ENCODE results near the gene PWWP2B.
"Not testable (repeated sequence)": the region's sequence is repeated elsewhere in the genome, so short reads cannot be mapped to it uniquely, and the experiment has no call there.

Gene PWWP2B

DNA sequence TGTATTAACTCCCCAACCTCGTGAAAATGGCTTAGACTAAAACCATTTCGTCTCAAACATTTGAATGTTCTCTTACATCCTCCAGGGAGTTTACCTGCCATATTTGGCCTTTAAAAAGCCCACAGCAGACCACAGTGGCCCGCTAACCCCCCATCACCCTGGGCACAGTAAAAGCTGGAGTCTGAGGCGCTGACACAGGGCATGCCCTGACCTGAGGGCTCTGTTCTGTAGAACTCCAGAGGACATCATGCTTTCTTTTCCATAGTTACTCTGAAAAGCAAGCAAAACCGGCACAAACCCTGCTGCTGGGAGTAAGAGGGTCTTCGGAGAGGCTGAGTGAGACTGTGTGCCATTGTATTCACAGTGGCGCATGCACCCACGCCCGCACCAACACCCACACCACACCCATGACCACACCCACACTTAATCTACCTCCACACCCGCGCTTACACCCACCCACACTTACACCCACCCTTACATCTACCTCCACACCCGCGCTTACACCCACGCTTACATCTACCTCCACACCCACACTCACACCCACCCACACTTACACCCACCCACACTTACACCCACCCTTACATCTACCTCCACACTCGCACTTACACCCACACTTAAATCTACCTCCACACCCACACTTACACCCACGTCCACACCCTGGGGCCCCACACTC lies 32.9 kb upstream of the PWWP2B start:
- DNase-seq (ENCODE audit: low spot score) = peak; percentile 95

DNA sequence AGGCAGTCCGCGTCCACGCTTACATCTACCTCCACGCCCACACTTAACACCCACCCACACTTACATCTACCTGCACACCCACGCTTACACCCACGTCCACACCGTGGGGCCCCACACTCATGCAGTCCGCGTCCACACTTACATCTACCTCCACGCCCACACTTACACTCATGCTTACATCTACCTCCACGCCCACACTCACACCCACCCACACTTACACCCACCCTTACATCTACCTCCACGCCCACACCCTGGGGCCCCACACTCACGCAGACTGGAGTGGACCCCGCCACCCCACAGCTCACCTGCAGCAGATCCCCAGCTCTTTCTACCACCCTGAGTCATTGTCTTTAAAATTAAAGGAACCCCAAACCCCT lies 32.4 kb upstream of the PWWP2B start:
- DNase-seq (ENCODE audit: low spot score) = no peak

DNA sequence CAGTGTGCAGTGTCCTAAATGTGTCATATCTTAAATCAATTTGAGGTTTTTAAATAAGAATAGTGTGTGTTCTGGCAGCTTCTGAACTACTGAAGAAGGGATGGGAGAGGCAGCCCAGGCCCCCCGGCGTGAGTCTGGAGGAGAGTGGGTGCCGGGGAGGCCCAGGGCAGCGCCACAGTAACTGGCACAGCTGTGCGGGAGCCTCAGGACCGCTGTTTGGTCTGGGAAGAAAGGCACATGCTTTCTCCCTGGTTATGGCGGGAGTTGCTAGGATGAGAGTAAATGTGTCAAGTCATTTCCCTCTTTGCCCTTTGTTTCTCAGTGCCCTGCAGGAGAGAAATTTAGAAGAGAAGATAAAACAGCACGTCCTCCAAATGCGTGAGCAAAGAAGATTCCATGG lies 31.9 kb upstream of the PWWP2B start:
- no peak for DNase-seq (ENCODE audit: low spot score)

DNA sequence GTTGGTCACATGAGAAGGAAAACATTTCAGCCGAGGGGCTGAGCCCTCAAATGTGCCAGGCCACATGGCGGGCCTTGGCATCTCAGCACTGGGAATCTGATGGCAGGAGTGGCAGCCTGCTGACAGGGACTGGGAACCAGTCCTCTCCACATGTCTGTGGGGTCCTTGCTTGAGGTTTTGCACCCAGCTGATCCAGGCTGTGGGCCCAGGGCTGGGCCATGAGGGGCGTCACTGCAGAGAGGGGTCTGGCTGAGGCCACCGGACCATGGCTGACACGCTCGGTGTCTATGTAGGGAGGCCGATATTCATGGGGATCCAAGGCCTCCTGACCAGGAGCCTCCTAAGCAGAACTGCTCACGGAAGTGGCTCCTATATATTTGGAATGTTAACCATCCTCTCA lies 31.0 kb upstream of the PWWP2B start:
- DNase-seq (ENCODE audit: low spot score) = no peak

DNA sequence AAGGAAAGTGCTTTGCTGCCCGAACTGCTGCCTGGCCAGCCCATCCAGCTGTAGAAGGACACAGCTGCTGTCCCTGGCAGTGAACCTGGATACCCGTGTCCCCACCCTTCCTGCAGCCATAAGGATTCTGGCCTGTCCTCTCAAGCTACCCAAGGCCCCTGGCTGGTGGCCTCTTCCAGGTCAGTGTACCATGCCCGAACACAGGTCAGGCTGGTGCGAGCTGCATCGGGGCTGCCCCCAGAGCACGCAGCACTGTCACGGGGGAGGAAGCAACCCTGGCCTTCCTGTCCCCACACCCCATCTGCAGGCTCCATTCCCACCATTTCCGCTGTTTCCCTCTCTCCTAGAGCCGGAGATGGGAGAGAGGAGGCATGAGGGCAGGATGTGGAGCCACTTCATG lies 30.5 kb upstream of the PWWP2B start:
- no peak for DNase-seq (ENCODE audit: low spot score)

DNA sequence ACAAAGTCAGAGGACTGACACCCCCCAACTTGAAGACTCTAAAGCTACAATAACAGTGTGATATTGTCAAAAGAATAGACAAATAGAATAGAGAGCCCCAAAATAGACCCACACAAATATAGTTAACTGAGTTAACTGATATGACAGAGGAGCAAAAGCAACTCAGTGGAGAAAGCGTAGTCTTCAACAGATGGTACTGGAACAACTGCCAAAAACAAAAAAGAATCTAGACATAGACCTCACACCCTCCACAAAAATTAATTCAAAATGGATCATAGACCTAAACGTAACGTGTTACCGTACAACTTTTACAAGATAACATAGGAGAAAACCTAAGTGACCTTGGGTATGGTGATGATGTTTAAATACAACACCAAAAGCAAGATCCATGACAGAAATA lies 28.6 kb upstream of the PWWP2B start:
- no peak for DNase-seq (ENCODE audit: low spot score)

DNA sequence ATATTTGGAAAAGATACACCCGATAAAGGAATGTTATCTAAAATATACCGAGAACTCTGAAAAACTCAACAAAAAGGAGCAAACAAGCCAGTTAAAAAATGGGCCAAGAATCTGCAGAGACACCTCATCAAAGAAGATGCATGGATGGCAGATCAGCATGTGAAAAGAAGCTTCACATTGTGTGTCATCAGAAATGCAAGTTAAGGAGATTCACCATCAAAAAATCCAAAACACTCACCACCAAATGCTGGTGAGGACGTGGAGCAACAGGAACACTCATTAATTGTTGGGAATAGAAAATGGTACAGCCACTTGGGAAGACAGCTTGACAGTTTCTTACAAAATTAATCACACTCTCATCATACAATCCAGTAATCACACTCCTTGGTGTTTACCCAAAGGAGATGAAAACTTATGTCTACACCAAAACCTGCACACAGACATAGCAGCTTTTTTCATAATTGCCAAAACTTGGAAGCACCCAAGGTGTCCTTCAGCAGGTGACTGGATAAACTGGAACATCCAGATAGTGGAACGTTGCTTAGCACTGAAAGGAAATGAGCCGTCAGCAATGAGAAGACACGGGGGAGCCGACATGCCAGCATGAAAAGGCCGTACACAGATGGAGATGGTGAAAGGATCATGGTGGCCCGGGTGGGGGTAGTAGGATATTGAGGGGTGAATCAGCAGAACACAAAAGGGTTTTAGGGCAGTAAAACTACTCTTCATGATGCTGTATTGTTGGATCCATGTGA lies 27.9 kb upstream of the PWWP2B start:
- DNase-seq (ENCODE audit: low spot score) = no peak

DNA sequence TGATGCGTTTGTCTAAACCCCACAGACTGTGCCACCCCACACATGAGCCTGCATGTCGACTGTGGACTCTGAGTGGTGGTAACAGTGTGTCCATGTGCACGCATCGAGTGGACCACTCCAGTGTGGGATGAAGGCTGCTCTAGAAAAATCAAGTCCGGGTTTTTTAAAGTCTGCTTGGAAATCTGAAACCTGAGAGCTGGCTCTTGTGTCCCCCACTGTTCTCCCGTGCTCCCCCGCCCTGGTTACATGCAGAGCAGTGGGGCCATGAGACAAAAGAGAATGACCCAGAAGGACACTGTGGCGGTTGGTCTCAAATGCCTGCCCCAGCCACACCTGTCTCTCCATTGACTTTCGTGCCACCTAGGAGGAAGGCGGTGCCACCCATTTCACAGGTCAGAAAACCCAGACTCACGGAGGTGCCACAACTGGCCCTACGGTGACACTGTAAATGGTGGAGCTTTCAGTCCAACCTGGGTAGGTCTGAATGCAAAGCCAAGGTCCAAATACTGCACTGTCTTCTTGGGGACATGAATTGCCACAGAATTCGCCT lies 27.3 kb upstream of the PWWP2B start:
- no peak for DNase-seq (ENCODE audit: low spot score)

DNA sequence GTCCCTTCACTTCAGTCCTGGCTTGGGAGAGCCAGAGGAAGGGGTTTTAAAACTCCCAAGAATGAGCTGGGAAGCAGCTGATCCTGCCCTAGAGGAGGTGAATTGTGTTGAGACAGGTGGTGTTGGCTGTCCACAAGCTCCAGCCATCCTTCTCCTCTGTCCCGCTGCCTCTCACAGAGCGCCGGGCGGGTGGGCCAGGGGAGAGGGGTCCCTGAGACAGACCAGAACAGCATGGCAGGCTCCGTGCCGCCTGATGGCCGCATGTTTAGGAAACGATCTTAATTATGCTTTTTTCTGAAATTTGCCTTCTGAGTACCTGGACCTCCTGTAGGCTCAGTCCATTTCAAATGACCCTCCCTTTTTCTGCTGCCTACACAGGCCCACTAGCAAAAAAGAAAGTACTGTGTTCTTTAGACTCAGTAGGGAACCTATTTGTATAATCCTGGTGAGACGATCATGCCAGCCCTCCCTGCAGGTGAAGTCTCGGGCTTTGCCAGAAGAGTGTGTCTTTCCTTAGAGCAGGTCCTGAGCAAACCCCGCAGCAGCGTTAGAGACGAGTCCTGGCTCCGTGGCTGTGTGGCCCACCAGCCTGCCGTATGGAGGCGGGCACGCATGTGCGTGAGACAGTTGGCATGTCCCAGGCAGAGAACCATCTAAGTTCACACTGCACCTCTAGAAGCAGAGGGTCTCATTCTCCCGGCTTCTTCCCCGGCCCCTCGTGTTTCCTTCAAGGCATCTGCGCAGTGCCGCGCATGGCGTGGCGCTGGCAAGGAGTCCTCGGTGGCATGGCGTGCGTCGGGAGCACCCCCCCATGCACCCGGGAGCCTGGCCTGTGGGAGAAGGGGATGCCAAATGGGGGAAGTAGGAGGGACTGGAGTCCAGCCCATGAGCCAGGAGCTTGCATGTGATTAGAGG lies 26.3 kb upstream of the PWWP2B start:
- DNase-seq (ENCODE audit: low spot score) = no peak

DNA sequence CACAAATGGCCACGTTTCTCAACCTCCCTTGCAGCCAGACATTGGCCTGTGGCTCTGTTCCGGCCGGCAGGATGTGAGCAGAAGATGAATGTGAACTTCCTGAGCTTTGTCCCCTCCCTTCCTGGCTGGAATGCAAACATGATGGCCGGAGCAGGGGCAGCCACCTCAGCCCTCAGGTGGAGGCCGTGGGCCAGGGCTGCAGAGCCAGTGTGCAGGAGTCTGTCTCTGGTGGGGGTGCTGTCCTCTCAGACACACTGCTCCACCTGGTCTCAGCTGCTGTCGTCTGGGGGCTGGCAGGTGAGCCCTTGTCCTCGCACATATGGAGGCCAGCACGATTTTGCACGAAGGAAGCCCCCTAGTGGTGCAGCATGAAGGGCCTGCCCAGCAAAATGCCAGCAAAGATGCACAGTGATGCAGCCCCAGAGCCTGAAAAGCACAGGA lies 25.3 kb upstream of the PWWP2B start:
- DNase-seq (ENCODE audit: low spot score) = no peak

DNA sequence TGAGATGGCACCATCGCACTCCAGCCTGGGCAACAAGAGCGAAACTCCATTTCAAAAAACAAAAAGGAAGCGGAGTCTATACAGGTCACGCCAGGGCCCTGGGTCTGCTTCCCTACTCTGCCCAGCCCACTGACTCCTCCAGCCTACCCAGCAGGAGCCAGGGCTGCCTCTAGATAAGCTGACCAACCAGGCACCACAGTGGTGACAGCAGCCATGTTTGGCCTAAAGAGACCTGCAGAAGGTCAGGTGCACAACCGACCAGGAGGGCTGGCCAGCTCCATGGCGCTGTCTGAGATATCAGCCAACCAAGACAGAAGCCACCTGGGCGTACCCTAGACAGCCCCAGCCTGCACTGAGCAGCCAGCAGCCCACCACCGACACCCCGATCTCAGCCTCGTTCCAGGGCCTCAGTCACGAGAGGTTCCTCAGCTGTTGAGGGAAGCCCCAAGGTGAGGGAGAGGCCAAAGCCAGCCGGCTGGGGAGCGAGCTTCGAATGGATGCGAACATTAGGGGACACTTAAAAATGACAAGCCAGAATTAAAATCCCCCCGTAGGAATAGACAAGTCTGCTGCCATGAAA lies 24.4 kb upstream of the PWWP2B start:
- DNase-seq (ENCODE audit: low spot score) = no peak

DNA sequence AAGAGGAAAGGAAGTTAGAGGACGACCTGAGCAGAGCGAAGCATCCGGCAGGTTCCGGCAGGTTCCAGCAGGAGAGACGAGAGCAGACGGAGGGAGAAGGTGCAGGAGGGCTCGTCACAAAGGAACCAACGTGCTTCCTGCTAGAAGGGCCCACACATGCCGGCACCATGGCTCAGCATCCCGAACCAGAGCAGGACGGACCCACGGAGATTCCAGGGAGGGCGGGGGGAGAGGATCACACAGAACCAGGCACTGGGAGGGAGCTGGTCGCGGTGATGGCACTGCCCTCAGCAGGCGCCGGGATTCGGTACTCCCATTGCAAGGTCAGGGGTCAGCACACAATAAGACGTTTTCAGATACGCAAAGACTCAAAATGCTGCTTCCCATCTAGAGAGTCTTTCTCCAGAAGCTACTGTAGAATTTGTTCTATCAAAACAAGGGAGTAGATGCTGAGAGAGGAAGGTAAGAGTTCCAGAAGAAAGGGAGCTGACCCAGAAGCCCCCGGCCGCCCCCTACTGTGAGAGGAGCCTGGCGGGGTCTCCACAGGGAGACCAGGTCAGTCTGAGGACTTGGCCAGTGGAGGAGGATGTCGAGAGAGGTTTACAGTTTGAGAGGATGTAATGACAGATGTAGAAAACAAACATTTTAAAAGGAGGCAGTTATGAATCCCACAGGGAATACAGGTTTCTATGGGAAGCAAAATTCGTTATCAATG lies 23.6 kb upstream of the PWWP2B start:
- no peak for DNase-seq (ENCODE audit: low spot score)

DNA sequence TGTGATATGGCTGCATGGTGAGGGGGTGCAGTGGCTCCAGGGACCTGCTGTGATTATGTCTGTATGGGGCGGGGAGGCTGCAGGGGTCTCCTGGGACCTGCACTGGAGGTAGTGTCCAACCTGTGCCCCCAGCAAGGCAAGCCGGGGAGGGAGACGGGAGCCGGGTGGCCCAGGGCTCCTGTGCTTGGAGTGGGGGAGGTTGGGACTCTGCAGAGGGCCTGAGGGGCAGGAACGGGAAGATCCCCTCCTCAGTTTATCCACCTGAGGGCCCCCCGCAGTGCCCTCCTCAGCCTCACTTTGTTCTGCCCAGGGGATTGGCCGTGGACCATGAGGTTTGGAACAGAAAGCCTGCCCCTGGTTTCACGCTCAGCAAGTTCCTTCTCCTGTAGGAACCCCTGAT lies 22.8 kb upstream of the PWWP2B start:
- DNase-seq (ENCODE audit: low spot score) = no peak

DNA sequence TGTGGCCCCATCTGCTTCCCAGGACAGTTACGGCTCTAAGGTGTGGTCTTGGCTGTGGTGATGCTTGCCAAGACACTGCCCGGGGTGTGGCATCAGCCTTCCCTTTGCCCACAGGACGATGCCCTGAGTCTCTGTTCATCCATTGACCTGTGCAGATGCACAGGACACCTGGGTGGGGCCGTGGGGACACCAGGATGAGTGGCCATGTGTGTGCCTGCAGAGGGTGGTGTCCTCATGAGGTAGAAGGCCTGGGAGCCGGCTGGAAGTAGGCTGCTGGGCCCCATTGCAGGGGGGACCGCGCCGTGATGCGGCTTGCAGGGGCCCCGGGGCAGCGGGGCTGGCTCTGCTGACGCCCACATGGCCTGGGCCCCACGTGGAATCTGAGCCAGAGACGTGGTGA lies 22.4 kb upstream of the PWWP2B start:
- no peak for DNase-seq (ENCODE audit: low spot score)

DNA sequence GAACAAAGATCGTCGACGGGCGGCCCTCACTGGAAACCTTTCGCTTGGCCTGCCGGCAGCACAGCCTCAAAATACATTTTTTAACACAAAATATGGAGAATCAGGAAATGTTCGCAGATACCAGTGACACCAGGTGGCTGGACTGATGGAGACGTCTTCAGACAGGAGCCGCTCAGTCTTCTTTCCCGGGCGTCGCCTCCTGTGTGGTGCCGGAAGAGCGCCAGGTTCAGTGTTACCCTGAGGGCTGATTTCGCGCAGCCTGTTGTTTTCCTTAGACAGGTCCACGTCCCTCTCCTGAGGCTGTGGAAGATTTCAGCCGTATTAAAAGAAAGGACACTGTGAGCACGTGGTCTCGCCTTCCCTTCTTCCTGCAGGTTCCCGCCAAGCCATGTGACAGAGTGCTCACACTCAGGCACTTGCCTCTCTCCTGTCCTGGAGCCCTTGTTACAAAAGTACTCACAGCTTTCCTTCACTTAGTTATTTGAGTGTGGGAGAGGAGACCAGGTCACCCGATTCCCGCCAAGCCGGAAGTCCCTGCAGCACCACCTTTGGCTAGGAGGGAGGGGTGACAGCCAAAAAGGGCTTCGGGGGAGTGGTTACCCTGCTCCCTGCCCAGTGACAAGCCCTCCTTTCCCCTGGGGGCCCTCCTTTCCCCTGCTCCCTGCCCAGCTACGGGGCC lies 21.7 kb upstream of the PWWP2B start:
- no peak for DNase-seq (ENCODE audit: low spot score)

DNA sequence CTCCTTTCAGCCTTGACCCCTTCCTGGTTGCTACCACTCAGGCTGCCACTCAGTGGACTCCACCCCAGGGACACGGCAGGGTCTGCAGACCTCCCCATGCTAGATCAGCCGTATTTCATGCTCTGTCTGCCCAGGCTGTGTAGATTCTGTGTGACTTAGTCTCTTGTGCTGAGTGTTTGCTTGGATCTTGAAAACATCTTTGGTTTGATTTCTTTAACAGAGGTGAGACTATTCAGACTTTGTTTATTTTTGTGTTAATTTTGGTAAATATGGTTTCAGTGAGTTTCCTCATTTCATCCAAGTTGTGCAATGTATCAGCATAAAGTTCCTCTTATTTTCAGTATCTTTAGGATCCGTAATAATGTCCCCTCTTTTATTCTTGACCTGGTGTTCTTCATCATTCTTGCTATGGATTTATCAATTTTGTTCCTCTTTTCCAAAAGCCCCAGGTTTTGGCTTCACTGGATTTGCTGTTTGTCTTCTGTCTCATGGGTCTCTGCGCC lies 21.2 kb upstream of the PWWP2B start:
- DNase-seq (ENCODE audit: low spot score) = no peak

DNA sequence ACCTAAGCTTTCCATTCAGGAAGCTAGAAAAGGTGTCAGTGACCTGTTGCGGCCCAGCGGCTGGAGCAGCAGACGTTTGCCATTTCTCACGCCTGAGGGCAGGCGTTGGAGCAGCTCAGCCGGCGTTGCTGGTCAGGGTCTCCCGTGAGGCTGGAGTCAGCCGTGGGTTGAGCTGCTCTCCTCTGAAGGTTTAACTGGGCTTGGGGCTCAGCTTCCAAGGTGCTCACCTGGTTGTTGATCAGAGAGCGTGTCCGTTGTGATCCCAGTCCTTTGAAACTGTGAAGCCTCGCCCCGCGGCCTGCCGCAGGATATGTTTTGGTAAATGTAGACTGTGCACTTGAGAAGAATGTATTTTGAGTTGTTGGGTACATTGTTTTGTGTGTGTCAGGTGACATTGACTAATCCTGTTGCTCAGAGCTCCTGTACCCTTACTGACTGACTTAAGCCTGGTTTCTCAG lies 20.6 kb upstream of the PWWP2B start:
- no peak for DNase-seq (ENCODE audit: low spot score)

DNA sequence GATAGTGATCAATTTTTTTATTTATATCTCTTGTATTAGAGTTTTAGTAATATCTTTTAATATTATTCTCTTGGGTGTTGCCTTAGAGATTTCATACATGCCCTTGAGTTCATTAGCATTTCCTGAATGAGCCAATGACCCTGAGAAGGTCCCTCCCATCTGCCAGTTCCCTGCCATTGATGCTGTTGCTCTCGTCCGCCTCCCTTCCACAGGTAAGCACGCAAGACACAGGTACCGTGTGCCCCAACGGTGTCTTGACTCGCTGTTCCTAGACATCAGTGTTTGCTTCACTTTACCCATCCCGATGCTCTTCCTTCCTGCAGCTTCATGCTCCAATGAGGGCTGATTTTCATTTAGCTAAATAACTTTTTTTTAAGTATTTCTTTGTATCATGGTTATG lies 19.7 kb upstream of the PWWP2B start:
- no peak for DNase-seq (ENCODE audit: low spot score)

DNA sequence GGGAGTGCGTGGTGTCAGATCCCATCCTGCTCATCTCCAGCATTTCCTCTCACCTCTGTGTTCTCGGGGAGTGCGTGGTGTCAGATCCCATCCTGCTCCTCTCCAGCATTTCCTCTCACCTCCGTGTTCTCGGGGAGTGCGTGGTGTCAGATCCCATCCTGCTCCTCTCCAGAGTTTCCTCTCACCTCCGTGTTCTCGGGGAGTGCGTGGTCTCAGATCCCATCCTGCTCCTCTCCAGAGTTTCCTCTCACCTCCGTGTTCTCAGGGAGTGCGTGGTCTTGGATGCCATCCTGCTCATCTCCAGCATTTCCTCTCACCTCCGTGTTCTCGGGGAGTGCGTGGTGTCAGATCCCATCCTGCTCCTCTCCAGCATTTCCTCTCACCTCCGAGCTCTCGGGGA lies 18.0 kb upstream of the PWWP2B start:
- DNase-seq (ENCODE audit: low spot score) = not testable (repeated sequence)

DNA sequence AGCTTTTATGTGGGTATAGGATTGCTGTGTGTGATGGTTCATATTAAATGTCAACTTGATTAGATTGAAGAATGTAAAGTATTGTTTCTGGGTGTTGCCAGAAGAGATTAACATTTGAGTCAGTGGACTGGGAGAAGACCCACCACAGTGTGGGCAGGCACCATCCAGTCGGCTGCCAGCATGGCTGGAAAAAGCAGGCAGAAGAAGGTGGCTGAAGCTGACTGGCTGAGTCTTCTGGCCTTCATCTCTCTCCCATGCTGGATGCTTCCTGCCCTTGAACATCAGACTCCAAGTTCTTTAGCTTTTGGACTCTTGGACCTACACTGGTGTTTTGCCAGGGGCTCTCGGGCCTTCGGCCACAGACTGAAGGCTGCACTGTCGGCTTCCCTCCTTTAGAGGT lies 16.0 kb upstream of the PWWP2B start:
- DNase-seq (ENCODE audit: low spot score) = not testable (repeated sequence)

DNA sequence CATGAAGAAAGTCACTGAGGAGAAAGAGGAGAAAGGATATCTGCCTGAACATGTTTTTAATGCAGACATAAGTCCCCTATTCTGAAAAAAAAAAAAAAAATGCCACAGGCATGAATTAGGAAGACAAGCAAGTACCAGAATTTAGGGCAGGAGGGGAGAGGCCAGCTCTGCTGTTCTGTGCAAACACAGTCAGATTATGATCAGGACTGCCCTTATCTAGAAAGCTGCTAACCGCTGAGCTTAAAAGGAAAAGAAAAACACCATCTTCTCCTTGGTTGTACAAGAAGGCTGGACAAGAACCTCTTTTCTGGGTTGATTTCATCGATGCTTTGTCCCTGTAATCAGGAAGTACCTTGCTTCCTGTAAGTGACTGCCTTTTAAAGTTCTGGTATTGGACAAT lies 15.3 kb upstream of the PWWP2B start:
- no peak for DNase-seq (ENCODE audit: low spot score)

Data from ecto neural progenitor cell (in vitro differentiated cells).